SU-DHL-6 (cell line): ENCODE results near the gene ENTR1.
"Not testable (repeated sequence)": the region's sequence is repeated elsewhere in the genome, so short reads cannot be mapped to it uniquely, and the experiment has no call there.

ENCODE experiments used
- H2AFZ ChIP-seq: fragments of 200-600 bp; sonication (generic); 2 replicates; pipeline ENCODE4 v1.6.1; 2014; ENCODE audit warnings: low read depth, mild to moderate bottlenecking, moderate library complexity, mixed read lengths, antibody characterized with exemption, low read length; ENCODE audit not compliant: severe bottlenecking
- H3F3A ChIP-seq: fragments of 200-600 bp; shearing (Covaris generic); 2 replicates; pipeline ENCODE4 v1.6.0; 2016; ENCODE audit warnings: antibody characterized with exemption, mild to moderate bottlenecking; ENCODE audit not compliant: insufficient read depth
- H3K27ac ChIP-seq: fragments of 200-600 bp; sonication (generic); 2 replicates; pipeline ENCODE4 v1.5.1; 2016; ENCODE audit warnings: low read depth, mild to moderate bottlenecking, low read length, moderate library complexity, mixed read lengths
- H3K27me3 ChIP-seq: fragments of 200-600 bp; sonication (generic), shearing (Covaris generic); 2 replicates; pipeline ENCODE4 v1.6.0; 2014; ENCODE audit warnings: mild to moderate bottlenecking, low read length
- H3K36me3 ChIP-seq: fragments of 200-600 bp; sonication (generic); 2 replicates; pipeline ENCODE4 v1.6.1; 2014; ENCODE audit warnings: mild to moderate bottlenecking, low read length, mixed read lengths
- H3K4me2 ChIP-seq: fragments of 300-600, 200-600 bp; shearing (Covaris generic), sonication (generic); 2 replicates; pipeline ENCODE4 v1.6.0; 2014; ENCODE audit warnings: low read length, low read depth, mild to moderate bottlenecking; ENCODE audit not compliant: poor library complexity, severe bottlenecking
- H3K4me3 ChIP-seq: fragments of 200-600 bp; sonication (generic); 2 replicates; pipeline ENCODE4 v1.5.1; 2014; ENCODE audit warnings: antibody characterized with exemption, low read length, mild to moderate bottlenecking, mixed read lengths; ENCODE audit not compliant: insufficient read depth, poor library complexity, severe bottlenecking
- H3K79me2 ChIP-seq: fragments of 200-600 bp; sonication (generic); 2 replicates; pipeline ENCODE4 v1.6.1; 2014; ENCODE audit warnings: mild to moderate bottlenecking, low read length, moderate library complexity; ENCODE audit not compliant: insufficient read depth
- H3K9ac ChIP-seq: fragments of 200-600 bp; sonication (generic); 2 replicates; pipeline ENCODE4 v1.7.0; 2014; ENCODE audit warnings: mild to moderate bottlenecking, low read length
- H3K9me2 ChIP-seq: fragments of 200-600 bp; sonication (generic); replicated peaks from 2 replicates; pipeline ENCODE4 v1.6.1; 2014; ENCODE audit warnings: low read length; ENCODE audit not compliant: insufficient read depth
- H3K9me3 ChIP-seq: fragments of 200-600 bp; sonication (generic); 2 replicates; pipeline ENCODE4 v1.6.1; 2014; ENCODE audit warnings: low read length, mixed read lengths; ENCODE audit not compliant: insufficient read depth
- H4K20me1 ChIP-seq: fragments of 200-600 bp; sonication (generic); 2 replicates; pipeline ENCODE4 v1.6.1; 2014; ENCODE audit warnings: low read depth, mild to moderate bottlenecking, antibody characterized with exemption, low read length, moderate library complexity, mixed read lengths
- CTCF ChIP-seq: fragments of 200-600 bp; sonication (generic); IDR thresholded peaks from one replicate; pipeline ENCODE4 v1.5.1; 2017; ENCODE audit warnings: antibody characterized with exemption, mild to moderate bottlenecking, low read length, moderate library complexity; ENCODE audit not compliant: insufficient read depth, poor library complexity, severe bottlenecking
- EZH2phosphoT487 ChIP-seq: fragments of 200-600 bp; sonication (generic), shearing (Covaris generic); conservative IDR thresholded peaks from 2 replicates; pipeline ENCODE4 v1.6.1; 2018; ENCODE audit warnings: mild to moderate bottlenecking, antibody characterized with exemption, low read length, moderate library complexity, mixed read lengths

ENTR1 gene

GRCh38 chr9:136407911-136408310, 2.5 kb downstream of the ENTR1 start:
- H3K79me2 ChIP-seq, result peaks cover 41% of the 10 kb centered on the region

GRCh38 chr9:136407061-136407460, 3.4 kb downstream of the ENTR1 start:
- not testable (repeated sequence) for H2AFZ ChIP-seq, H3K27ac ChIP-seq, H3K4me2 ChIP-seq, H3K27me3 ChIP-seq, H3K36me3 ChIP-seq, H3K9me2 ChIP-seq, H3K9me3 ChIP-seq, H3K9ac ChIP-seq, H3K4me3 ChIP-seq, H4K20me1 ChIP-seq, H3F3A ChIP-seq
- peaks cover 32% of the 10 kb centered on the region for H3K79me2 ChIP-seq

More at GRCh38 chr9:136407911-136408310, 2.5 kb downstream of the ENTR1 start:
- H3K4me3 ChIP-seq, result no peak overlapping the region
- H3K9me2 ChIP-seq, result no peaks in the 10 kb centered on the region
- H3K27me3 ChIP-seq, result no peaks in the 10 kb centered on the region
- TF ChIP-seq EZH2phosphoT487 (no peak), CTCF (no peak)
- H3K4me2 ChIP-seq, result no peak overlapping the region
- no peaks in the 10 kb centered on the region for H4K20me1 ChIP-seq
- no peak overlapping the region for H3K9ac ChIP-seq
- H3K27ac ChIP-seq, result no peak overlapping the region
- no peaks in the 10 kb centered on the region for H3F3A ChIP-seq
- H3K36me3 ChIP-seq, result peaks cover 11% of the 10 kb centered on the region; the same call in 1 of the 2 replicates
- H2AFZ ChIP-seq, result no peak overlapping the region
- no peaks in the 10 kb centered on the region for H3K9me3 ChIP-seq

- not testable (repeated sequence) for H3K27ac ChIP-seq, H4K20me1 ChIP-seq, H3K4me2 ChIP-seq, H3F3A ChIP-seq, H3K4me3 ChIP-seq, H3K9me3 ChIP-seq, H3K27me3 ChIP-seq, H3K9me2 ChIP-seq, H3K36me3 ChIP-seq, H3K9ac ChIP-seq, H2AFZ ChIP-seq
- peaks cover 21% of the 10 kb centered on the region for H3K79me2 ChIP-seq
Measured at GRCh38 chr9:136405904-136406303, 4.5 kb downstream of the ENTR1 start.

GRCh38 chr9:136405481-136405880, 4.9 kb downstream of the ENTR1 start:
- no peak overlapping the region for H2AFZ ChIP-seq
- TF ChIP-seq EZH2phosphoT487 (no peak), CTCF (no peak)
- no peak overlapping the region for H3K4me2 ChIP-seq
- H3F3A ChIP-seq, result peaks cover 11% of the 10 kb centered on the region; the same call in 1 of the 2 replicates
- peaks cover 17% of the 10 kb centered on the region for H3K79me2 ChIP-seq
- H3K9me2 ChIP-seq, result no peaks in the 10 kb centered on the region
- no peak overlapping the region for H3K27ac ChIP-seq
- no peak overlapping the region for H3K9ac ChIP-seq
- H3K36me3 ChIP-seq, result peaks cover 3% of the 10 kb centered on the region; the same call in 1 of the 2 replicates
- H3K4me3 ChIP-seq, result no peak overlapping the region
- H4K20me1 ChIP-seq, result no peaks in the 10 kb centered on the region
- no peaks in the 10 kb centered on the region for H3K27me3 ChIP-seq
- no peaks in the 10 kb centered on the region for H3K9me3 ChIP-seq
